SJCRH30 (cell line): ENCODE measurements around the gene TCEAL8. TPM values are rescaled to one million over a fixed set of nuclear protein-coding genes. Genes with fewer than 3 reads are reported as not detected.

ENCODE experiments used
- total RNA-seq: library from RNA; depleted of rRNA; stranded (reverse); fragments of >200 nt; shearing (Covaris generic); gene quantifications from 2 replicates; pipeline ENCODE4 v1.2.3, GENCODE V29; 2014; rRNA removed

The TCEAL8 gene
- total RNA-seq, 1 experiment from 2014 or later, result 103 TPM

Other genes with a start within 250 kb of the TCEAL8 start
- gene BEX1, start 191.0 kb downstream of the TCEAL8 start, total RNA-seq, result not detected in 2 replicates
- not detected in 2 replicates for gene NXF3, start 162.0 kb downstream of the TCEAL8 start, total RNA-seq
- gene BEX4, start 40.0 kb downstream of the TCEAL8 start, total RNA-seq, result 34.4 and 36.5 TPM in 2 replicates
- gene TCEAL5, start 21.6 kb upstream of the TCEAL8 start, total RNA-seq, result not detected in 2 replicates
- gene BEX2, start 55.8 kb upstream of the TCEAL8 start, total RNA-seq, result not detected in 2 replicates
- gene TCEAL7, start 75.1 kb upstream of the TCEAL8 start, total RNA-seq, result 39.1 and 42.9 TPM in 2 replicates
- gene TCEAL9, start 101.4 kb upstream of the TCEAL8 start, total RNA-seq, result 154 and 183 TPM in 2 replicates
- gene BEX3, start 121.4 kb upstream of the TCEAL8 start, total RNA-seq, result 226 and 238 TPM in 2 replicates